Thymus (tissue), 11 donors: ENCODE results near the gene BACE2. TPM values are rescaled to one million over a fixed set of nuclear protein-coding genes. Genes with fewer than 3 reads are reported as not detected.

Experiments
- DNase-seq, 9 donors: peaks; one replicate each; pipeline ENCODE4 v3.0.0-alpha.2; 2013; ENCODE audit warnings: low spot score in 9 of 9, low read depth in 6 of 9, missing footprints in 1 of 9
- H3K27ac ChIP-seq, 2 donors: one replicate each; pipeline ENCODE4 v1.5.1; 2013; ENCODE audit warnings: control low read depth in 1 of 2, low read depth in 1 of 2, low read length in 1 of 2, mild to moderate bottlenecking in 1 of 2, moderate library complexity in 1 of 2
- H3K27me3 ChIP-seq, 2 donors: one replicate each; pipeline ENCODE4 v1.5.1; 2013; ENCODE audit warnings: low read length in 1 of 2; ENCODE audit not compliant: control insufficient read depth in 2 of 2, insufficient read depth in 1 of 2
- H3K36me3 ChIP-seq, 2 donors: one replicate each; pipeline ENCODE4 v1.5.1; 2013; ENCODE audit warnings: low read length in 1 of 2, mild to moderate bottlenecking in 1 of 2, moderate library complexity in 1 of 2; ENCODE audit not compliant: control insufficient read depth in 2 of 2, insufficient read depth in 2 of 2
- H3K4me1 ChIP-seq, 2 donors: one replicate each; pipeline ENCODE4 v1.5.1; 2013; ENCODE audit warnings: low read length in 2 of 2; ENCODE audit not compliant: control insufficient read depth in 2 of 2, insufficient read depth in 2 of 2
- H3K4me3 ChIP-seq, 2 donors: one replicate each; pipeline ENCODE4 v1.5.1; 2013; ENCODE audit warnings: low read length in 2 of 2, control low read depth in 1 of 2, mild to moderate bottlenecking in 1 of 2
- H3K9me3 ChIP-seq, 2 donors: one replicate each; pipeline ENCODE4 v1.5.1; 2013; ENCODE audit warnings: low read length in 1 of 2, mild to moderate bottlenecking in 1 of 2; ENCODE audit not compliant: control insufficient read depth in 2 of 2, insufficient read depth in 1 of 2
- WGBS: extraction: QIAGEN DNeasy Blood & Tissue Kit; methylation state at CpG from one replicate; pipeline ENCODE4 v1.1.7; 2013; 5-methylcytosine and 5-hydroxymethylcytosine counted together
- polyA plus RNA-seq: library from polyadenylated mRNA; stranded (reverse); fragments of 200-250 nt; gene quantifications from one replicate; pipeline ENCODE4 v1.2.3, GENCODE V29; 2013
- total RNA-seq: library from RNA; stranded (reverse); fragments of 120-200 nt; gene quantifications from one replicate; pipeline ENCODE4 v1.2.4, GENCODE V29; 2013
- donor health status: healthy.

Gene BACE2
- total and polyA plus RNA-seq, 2 donors = 5.9 to 17.6 TPM

- H3K27ac ChIP-seq = no peak overlapping the region
- peaks cover 7 to 27% of the 10 kb centered on the region in 2 donors for H3K27me3 ChIP-seq
- H3K36me3 ChIP-seq = no peaks in the 10 kb centered on the region
- 82% methylated on average over 18 of the region's 18 CpGs for WGBS
- DNase-seq = no peak
- no peak overlapping the region for H3K4me3 ChIP-seq
- H3K4me1 ChIP-seq = peaks cover 0 to 16% of the 10 kb centered on the region in 2 donors
- no peaks in the 10 kb centered on the region for H3K9me3 ChIP-seq
Observed at GRCh38 chr21:41280115-41280919, 112.4 kb downstream of the BACE2 start.

GRCh38 chr21:41282412-41282811 lies 114.5 kb downstream of the BACE2 start:
- no peak overlapping the region for H3K27ac ChIP-seq
- peaks cover 7 to 23% of the 10 kb centered on the region in 2 donors for H3K27me3 ChIP-seq
- peaks cover 0 to 16% of the 10 kb centered on the region in 2 donors for H3K4me1 ChIP-seq
- WGBS = 73% methylated on average over 3 of the region's 3 CpGs
- DNase-seq = no peak
- no peaks in the 10 kb centered on the region for H3K9me3 ChIP-seq
- H3K4me3 ChIP-seq = no peak overlapping the region
- no peaks in the 10 kb centered on the region for H3K36me3 ChIP-seq

- peaks cover 7 to 23% of the 10 kb centered on the region in 2 donors for H3K27me3 ChIP-seq
- 23% methylated on average over 8 of the region's 8 CpGs for WGBS
- H3K36me3 ChIP-seq = no peaks in the 10 kb centered on the region
- H3K9me3 ChIP-seq = no peaks in the 10 kb centered on the region
- no peak overlapping the region for H3K4me3 ChIP-seq
- peaks cover 0 to 16% of the 10 kb centered on the region in 2 donors for H3K4me1 ChIP-seq
- DNase-seq = peak; percentile 49 to 90 (median 79)
- H3K27ac ChIP-seq = no peak overlapping the region
Observed at GRCh38 chr21:41283211-41283818, 115.4 kb downstream of the BACE2 start.

- DNase-seq = no peak
- Histone ChIP-seq H3K9me3 (peaks cover 0 to 11% of the 10 kb centered on the region in 2 donors), H3K27ac (no peak overlapping the region), H3K4me1 (peaks cover 0 to 16% of the 10 kb centered on the region in 2 donors), H3K27me3 (peaks cover 0 to 4% of the 10 kb centered on the region in 2 donors), H3K4me3 (no peak overlapping the region), H3K36me3 (no peaks in the 10 kb centered on the region)
- 79% methylated on average over 13 of the region's 13 CpGs for WGBS
Observed at GRCh38 chr21:41289431-41289830, 121.5 kb downstream of the BACE2 start.

GRCh38 chr21:41290106-41290799 lies 122.3 kb downstream of the BACE2 start:
- peaks cover 0 to 11% of the 10 kb centered on the region in 2 donors for H3K9me3 ChIP-seq
- no peaks in the 10 kb centered on the region for H3K36me3 ChIP-seq
- 74% methylated on average over 24 of the region's 24 CpGs for WGBS
- peaks cover 0 to 4% of the 10 kb centered on the region in 2 donors for H3K27me3 ChIP-seq
- H3K4me3 ChIP-seq = no peak overlapping the region
- H3K4me1 ChIP-seq = peaks cover 0 to 18% of the 10 kb centered on the region in 2 donors
- no peak overlapping the region for H3K27ac ChIP-seq
- DNase-seq = no peak

- Histone ChIP-seq H3K27me3 (peaks cover 0 to 4% of the 10 kb centered on the region in 2 donors), H3K4me1 (peaks cover 0 to 18% of the 10 kb centered on the region in 2 donors), H3K4me3 (no peak overlapping the region), H3K36me3 (no peaks in the 10 kb centered on the region), H3K9me3 (peaks cover 0 to 11% of the 10 kb centered on the region in 2 donors), H3K27ac (peak overlapping the region in 1 of 2 donors; percentile 7)
- WGBS = 92% methylated on average over 1 of the region's 1 CpG
- no peak for DNase-seq
Observed at GRCh38 chr21:41294548-41295231, 126.7 kb downstream of the BACE2 start.

- no peaks in the 10 kb centered on the region for H3K36me3 ChIP-seq
Observed at GRCh38 chr21:41295721-41296254, 127.8 kb downstream of the BACE2 start.

GRCh38 chr21:41302976-41303375 lies 135.0 kb downstream of the BACE2 start:
- no peak overlapping the region for H3K4me3 ChIP-seq
- H3K27me3 ChIP-seq = no peaks in the 10 kb centered on the region
- peaks cover 1 to 12% of the 10 kb centered on the region in 2 donors for H3K9me3 ChIP-seq
- no peaks in the 10 kb centered on the region for H3K36me3 ChIP-seq
- H3K4me1 ChIP-seq = no peaks in the 10 kb centered on the region
- 92% methylated on average over 1 of the region's 1 CpG for WGBS
- no peak overlapping the region for H3K27ac ChIP-seq
- DNase-seq = no peak

More at GRCh38 chr21:41295721-41296254, 127.8 kb downstream of the BACE2 start:
- WGBS = 95% methylated on average over 4 of the region's 4 CpGs
- Histone ChIP-seq H3K27ac (no peak overlapping the region), H3K27me3 (no peaks in the 10 kb centered on the region), H3K4me1 (peaks cover 0 to 18% of the 10 kb centered on the region in 2 donors), H3K4me3 (no peak overlapping the region), H3K9me3 (peaks cover 0 to 11% of the 10 kb centered on the region in 2 donors)
- no peak for DNase-seq
